Aorta (tissue), 5 donors: Measurements from ENCODE around the gene RUSC2. TPM values are rescaled to one million over a fixed set of nuclear protein-coding genes. Genes with fewer than 3 reads are reported as not detected.
"Not testable (repeated sequence)": the region's sequence is repeated elsewhere in the genome, so short reads cannot be mapped to it uniquely, and the experiment has no call there.

ENCODE experiments used
- ATAC-seq: fragments of 200-7000 bp; cut with Tn5 transposase; one replicate; pipeline ENCODE4 v1.9.1; 2022; ENCODE audit warnings: moderate library complexity; ENCODE audit not compliant: low FRiP score
- DNase-seq, 2 donors: peaks; one replicate each; pipeline ENCODE4 v3.0.0-alpha.2; 2020
- H3K27ac ChIP-seq, 2 donors: one replicate each; pipeline ENCODE4 v1.5.1; 2013; ENCODE audit warnings: low read length in 2 of 2, mild to moderate bottlenecking in 2 of 2, moderate library complexity in 2 of 2, control low read depth in 1 of 2, inconsistent platforms in 1 of 2, low read depth in 1 of 2
- H3K27me3 ChIP-seq, 2 donors: one replicate each; pipeline ENCODE4 v1.6.1; 2013; ENCODE audit warnings: control low read depth in 1 of 2, low read length in 1 of 2, mild to moderate bottlenecking in 1 of 2, moderate library complexity in 1 of 2; ENCODE audit not compliant: insufficient read depth in 2 of 2, control insufficient read depth in 1 of 2
- H3K36me3 ChIP-seq, 2 donors: one replicate each; pipeline ENCODE4 v1.6.1; 2013; ENCODE audit warnings: control low read depth in 1 of 2, low read length in 1 of 2, mild to moderate bottlenecking in 1 of 2; ENCODE audit not compliant: insufficient read depth in 2 of 2, control insufficient read depth in 1 of 2
- H3K4me1 ChIP-seq, 2 donors: one replicate each; pipeline ENCODE4 v1.6.1; 2013; ENCODE audit warnings: low read length in 2 of 2, control low read depth in 1 of 2, mild to moderate bottlenecking in 1 of 2, moderate library complexity in 1 of 2; ENCODE audit not compliant: insufficient read depth in 2 of 2, control insufficient read depth in 1 of 2
- H3K4me3 ChIP-seq, 2 donors: one replicate each; pipeline ENCODE4 v1.5.1; 2013; ENCODE audit warnings: low read length in 2 of 2, control low read depth in 1 of 2, mild to moderate bottlenecking in 1 of 2
- H3K9me3 ChIP-seq: one replicate; pipeline ENCODE4 v1.6.1; 2013; ENCODE audit warnings: mild to moderate bottlenecking, low read length; ENCODE audit not compliant: control insufficient read depth
- WGBS, 2 donors: extraction: QIAGEN DNeasy Blood & Tissue Kit; methylation state at CpG; one replicate each; pipeline ENCODE4 v1.1.7; 2013; 5-methylcytosine and 5-hydroxymethylcytosine counted together
- intact Hi-C, 2 donors: fragments of 100-400 bp; cut with DNase I; formaldehyde crosslinking; loops; one replicate each; pipeline versions ENCODE4 v1.14.2 to v1.15.0; 2022
- polyA plus RNA-seq, 2 donors: library from polyadenylated mRNA; stranded (reverse); fragments of 200-250 nt; gene quantifications; one replicate each; pipeline ENCODE4 v1.2.3, GENCODE V29; 2013
- total RNA-seq, 2 donors: library from RNA; stranded (reverse); fragmentation: NEBNext Ultra II Directional; extraction: Animal tissue kit (Norgen Biotek cat#: 25700); gene quantifications; one replicate each; pipeline ENCODE4 v1.2.1, GENCODE V29; 2021
- donor health status: healthy with polysubstance abuse.
- donor health status: Bipolar disorder and iron deficiency.
- donor health status: DM: no; HTN: no; CAD: no.
- donor health status: DM: no; HTN: no; CAD: no.
- donor health status: DM: yes; HTN: yes; CAD: no.

Gene RUSC2
- total and polyA plus RNA-seq, 4 donors = 11.0 to 112 (median 62.0) TPM

DNA sequence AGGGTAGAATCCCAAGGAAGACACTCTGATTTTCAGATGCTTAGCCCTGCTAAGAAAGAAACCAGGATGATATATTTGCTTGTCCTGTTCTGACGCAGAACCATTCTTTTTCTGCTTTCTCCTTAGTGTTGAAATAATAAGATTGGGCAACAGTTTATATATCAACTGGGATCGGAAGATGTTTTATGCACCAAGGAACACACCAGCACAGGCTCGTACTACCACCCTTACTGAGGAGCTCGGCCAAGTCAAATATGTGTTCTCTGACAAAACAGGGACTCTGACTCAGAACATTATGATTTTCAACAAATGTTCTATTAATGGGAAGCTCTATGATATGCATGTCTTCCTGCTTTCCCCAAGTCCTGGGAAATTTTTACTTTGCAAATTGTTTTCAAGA, 19.0 kb upstream of the RUSC2 start:
- peak in 1 of 2 donors; percentile 56 for DNase-seq
- Histone ChIP-seq H3K9me3 (no peaks in the 10 kb centered on the region), H3K4me1 (peaks cover 0 to 8% of the 10 kb centered on the region in 2 donors), H3K27me3 (no peaks in the 10 kb centered on the region), H3K36me3 (no peaks in the 10 kb centered on the region), H3K27ac (peak overlapping the region in 1 of 2 donors; percentile 71), H3K4me3 (no peak overlapping the region)
- intact Hi-C loops = loop anchor here (5.0 to 10.0 kb wide), 3 partner anchors 86 to 214 kb away; no protein-coding TSS in a partner anchor
- peak; percentile 90 for ATAC-seq
- WGBS, 2 donors = 1 to 5% methylated on average over 4 of the region's 4 CpGs

- 79% methylated on average over 8 of the region's 8 CpGs for WGBS, 2 donors
- intact Hi-C loops = loop anchor here (2.0 to 10.0 kb wide), 4 partner anchors 74 to 360 kb away; no protein-coding TSS in a partner anchor
- DNase-seq (no peak), ATAC-seq (no peak)
- no peaks in the 10 kb centered on the region for H3K4me1 ChIP-seq
- no peak overlapping the region for H3K27ac ChIP-seq
- H3K9me3 ChIP-seq = no peaks in the 10 kb centered on the region
- no peaks in the 10 kb centered on the region for H3K36me3 ChIP-seq
- no peak overlapping the region for H3K4me3 ChIP-seq
- H3K27me3 ChIP-seq = no peaks in the 10 kb centered on the region
These were observed 13.3 kb upstream of the RUSC2 start for GRCh38 chr9:35476596-35476995.

GRCh38 chr9:35477211-35477855, 12.6 kb upstream of the RUSC2 start:
- H3K27me3 ChIP-seq, H3K4me3 ChIP-seq, H3K36me3 ChIP-seq, H3K4me1 ChIP-seq, H3K9me3 ChIP-seq, H3K27ac ChIP-seq: not testable (repeated sequence)
- intact Hi-C loops = loop anchor here (1.0 to 10.0 kb wide), 5 partner anchors 75 to 361 kb away; no protein-coding TSS in a partner anchor
- whole genome bisulfite sequencing, 2 donors = 22 to 24% methylated on average over 5 of the region's 5 CpGs
- ATAC-seq (peak; percentile 92), DNase-seq (peak in 1 of 2 donors; percentile 62)

DNA sequence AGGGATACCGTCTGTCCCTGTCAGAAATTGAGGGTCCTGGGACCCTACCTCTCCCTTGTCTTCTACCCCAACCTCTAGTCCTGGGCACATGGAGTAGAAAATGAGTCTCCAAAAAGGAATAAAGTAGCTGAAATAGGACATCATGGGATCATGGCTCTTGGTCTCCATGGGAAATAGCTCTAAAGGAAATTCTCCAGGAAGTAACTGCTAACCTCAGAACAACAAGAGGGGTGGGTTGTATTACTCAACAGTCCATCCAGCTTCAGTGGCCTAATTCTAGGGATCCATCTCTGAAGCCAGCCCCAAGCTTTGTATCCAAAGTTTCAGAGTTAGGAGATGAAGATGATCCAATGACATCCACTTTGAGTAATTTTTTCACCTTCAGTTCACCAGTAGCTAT, 11.0 kb upstream of the RUSC2 start:
- no peak overlapping the region for H3K4me3 ChIP-seq
- ATAC-seq (no peak), DNase-seq (no peak)
- intact Hi-C loops = loop anchor here in 1 of 2 donors (5.0 to 10.0 kb wide), 3 partner anchors 77 to 204 kb away; no protein-coding TSS in a partner anchor
- H3K27ac ChIP-seq = no peak overlapping the region
- WGBS, 2 donors = 89 to 94% methylated on average over 1 of the region's 1 CpG
- no peaks in the 10 kb centered on the region for H3K27me3 ChIP-seq
- H3K4me1 ChIP-seq = no peaks in the 10 kb centered on the region
- H3K9me3 ChIP-seq = no peaks in the 10 kb centered on the region
- H3K36me3 ChIP-seq = no peaks in the 10 kb centered on the region

- peak overlapping the region in 1 of 2 donors; percentile 18 for H3K27ac ChIP-seq
These were observed 8.4 kb upstream of the RUSC2 start for GRCh38 chr9:35481347-35481975.

DNA sequence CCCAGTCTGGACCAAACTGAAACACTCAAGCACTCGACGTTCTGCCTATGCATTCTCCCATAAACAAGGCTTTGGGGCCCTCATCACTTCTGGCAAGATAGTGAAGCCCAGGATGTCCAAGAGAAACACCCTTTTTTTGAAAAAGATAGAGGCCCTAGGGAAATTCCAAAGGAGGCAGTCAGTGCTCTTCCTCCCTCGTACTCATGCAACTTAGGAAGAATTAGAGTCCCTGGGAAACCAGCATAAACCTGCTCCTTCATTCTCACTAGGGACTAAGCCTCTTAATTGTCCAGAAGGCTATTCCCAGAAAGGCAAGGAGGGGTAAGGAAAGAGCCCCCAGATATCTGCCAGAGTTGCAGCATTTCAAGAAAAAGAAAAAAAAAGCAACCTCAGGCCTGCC, 7.8 kb upstream of the RUSC2 start:
- Histone ChIP-seq H3K27me3 (no peaks in the 10 kb centered on the region), H3K27ac (no peak overlapping the region), H3K9me3 (no peaks in the 10 kb centered on the region), H3K36me3 (no peaks in the 10 kb centered on the region), H3K4me3 (no peak overlapping the region), H3K4me1 (no peaks in the 10 kb centered on the region)
- DNase-seq = no peak
- intact Hi-C loops = no loop called here
- 17 to 21% methylated on average over 3 of the region's 3 CpGs for WGBS, 2 donors
- ATAC-seq = no peak

More at GRCh38 chr9:35481347-35481975, 8.4 kb upstream of the RUSC2 start:
- DNase-seq = peak in 1 of 2 donors; percentile 63
- 61 to 62% methylated on average over 4 of the region's 4 CpGs for WGBS, 2 donors
- H3K4me3 ChIP-seq = no peak overlapping the region
- no peaks in the 10 kb centered on the region for H3K27me3 ChIP-seq
- no peaks in the 10 kb centered on the region for H3K36me3 ChIP-seq
- peak; percentile 73 for ATAC-seq
- H3K4me1 ChIP-seq = no peaks in the 10 kb centered on the region
- H3K9me3 ChIP-seq = no peaks in the 10 kb centered on the region
- intact Hi-C loops = no loop called here

GRCh38 chr9:35484406-35484805, 5.5 kb upstream of the RUSC2 start:
- ATAC-seq (no peak), DNase-seq (no peak)
- Histone ChIP-seq H3K9me3 (no peaks in the 10 kb centered on the region), H3K4me3 (no peak overlapping the region), H3K4me1 (no peaks in the 10 kb centered on the region), H3K36me3 (no peaks in the 10 kb centered on the region), H3K27me3 (no peaks in the 10 kb centered on the region), H3K27ac (no peak overlapping the region)
- 93 to 96% methylated on average over 3 of the region's 3 CpGs for WGBS, 2 donors
- intact Hi-C loops = no loop called here

DNA sequence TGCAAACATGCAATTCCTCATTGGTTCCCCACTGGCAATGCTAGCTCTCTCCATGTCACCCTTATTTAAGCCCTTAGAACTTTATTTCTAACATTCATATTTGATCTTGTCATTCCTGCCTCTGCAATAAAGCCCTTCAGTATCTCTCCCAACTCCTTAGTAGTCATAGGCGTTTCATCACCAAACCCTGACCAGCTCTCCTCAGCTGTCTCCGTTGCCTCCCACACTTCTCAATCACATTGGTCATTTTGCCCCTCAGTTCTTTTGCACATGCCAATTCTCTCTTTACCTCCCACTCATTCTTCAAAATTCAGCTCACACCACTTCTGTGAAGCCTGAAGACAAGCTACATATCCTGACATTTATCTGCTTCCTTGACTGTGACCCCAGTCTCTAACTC, 2.8 kb upstream of the RUSC2 start:
- intact Hi-C loops = no loop called here
- ATAC-seq (no peak), DNase-seq (no peak)
- Histone ChIP-seq H3K27me3 (no peaks in the 10 kb centered on the region), H3K4me3 (no peak overlapping the region), H3K27ac (no peak overlapping the region), H3K9me3 (no peaks in the 10 kb centered on the region), H3K36me3 (no peaks in the 10 kb centered on the region), H3K4me1 (no peaks in the 10 kb centered on the region)
- WGBS, 2 donors = 96 to 98% methylated on average over 2 of the region's 2 CpGs

DNA sequence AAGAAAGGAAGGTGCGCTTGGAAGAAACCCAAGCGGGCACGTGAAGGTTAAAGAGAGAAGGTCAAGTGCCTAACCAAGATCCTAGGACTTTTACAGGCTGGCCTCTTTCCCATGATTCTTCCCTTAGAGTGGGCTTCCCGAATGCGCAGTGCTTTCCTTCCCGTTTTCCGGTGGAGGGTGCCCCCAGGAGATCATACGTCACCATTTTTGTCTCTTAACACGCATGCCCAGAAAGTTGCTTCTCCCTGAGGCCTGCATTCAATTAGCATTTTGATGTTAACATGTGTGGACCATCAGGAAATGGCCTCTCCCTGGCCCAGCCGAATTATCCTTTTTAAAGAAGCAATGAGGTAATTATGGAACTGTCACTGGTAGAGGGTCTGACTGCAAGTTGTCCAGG, 1.9 kb upstream of the RUSC2 start:
- 91 to 92% methylated on average over 10 of the region's 10 CpGs for WGBS, 2 donors
- Histone ChIP-seq H3K4me3 (no peak overlapping the region), H3K4me1 (no peaks in the 10 kb centered on the region), H3K27me3 (no peaks in the 10 kb centered on the region), H3K36me3 (no peaks in the 10 kb centered on the region), H3K27ac (no peak overlapping the region), H3K9me3 (no peaks in the 10 kb centered on the region)
- intact Hi-C loops = loop anchor here (2.0 kb wide), 1 partner anchor 67 kb away; no protein-coding TSS in a partner anchor
- ATAC-seq (no peak), DNase-seq (no peak)
